CD4-positive, alpha-beta T cell treated with Interleukin-10 for 1 hour (primary cell): ENCODE measurements around the gene SRSF11.

Experiments
- DNase-seq: peaks from one replicate; pipeline ENCODE4 v3.0.0-alpha.2; 2020

The SRSF11 gene

GRCh38 chr1:70222716-70223235 is 1.6 kb downstream of the SRSF11 start:
- DNase-seq = no peak

DNA sequence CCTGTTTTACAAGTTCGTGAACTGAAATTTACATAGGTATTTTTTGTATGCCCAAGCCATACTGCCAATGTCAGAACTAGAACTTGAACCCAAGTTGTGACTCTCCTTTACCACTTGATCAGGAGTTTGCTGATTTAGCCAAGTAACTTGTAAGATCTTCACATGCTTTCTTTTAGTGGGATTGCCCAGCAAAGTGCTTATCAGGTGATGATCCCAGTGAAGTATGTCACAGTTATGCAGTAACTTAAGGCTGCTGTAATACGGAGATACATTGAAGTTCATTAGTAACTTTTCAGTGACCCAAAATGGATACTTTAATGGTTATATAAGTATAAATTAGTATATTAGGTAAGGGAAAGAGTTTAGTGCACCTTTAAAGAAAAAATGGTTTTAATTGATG is 3.8 kb downstream of the SRSF11 start:
- DNase-seq = no peak

DNA sequence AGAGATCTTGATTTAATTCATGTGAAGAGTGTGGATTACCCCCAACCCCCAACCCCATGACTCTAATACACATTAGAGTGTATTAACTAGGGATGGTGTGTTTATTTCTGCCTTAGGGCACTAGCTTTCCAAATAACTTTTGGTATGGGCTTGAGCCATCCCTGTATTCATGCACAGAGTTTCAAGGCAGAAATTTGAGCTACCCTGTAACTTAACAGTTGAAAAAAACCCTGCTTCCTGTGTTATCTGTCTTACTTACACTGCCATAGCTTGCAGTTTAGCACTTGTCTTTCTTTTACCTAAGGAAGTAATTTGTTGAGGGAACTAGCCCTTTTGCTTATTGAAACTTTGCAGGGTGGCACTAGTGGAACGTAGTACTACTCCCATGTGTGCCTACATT is 6.3 kb downstream of the SRSF11 start:
- peak; percentile 11 for DNase-seq

GRCh38 chr1:70228670-70229069 is 7.5 kb downstream of the SRSF11 start:
- no peak for DNase-seq

GRCh38 chr1:70231475-70231874 is 10.3 kb downstream of the SRSF11 start:
- no peak for DNase-seq

- DNase-seq = no peak
Measured at GRCh38 chr1:70234733-70235132, 13.6 kb downstream of the SRSF11 start.

DNA sequence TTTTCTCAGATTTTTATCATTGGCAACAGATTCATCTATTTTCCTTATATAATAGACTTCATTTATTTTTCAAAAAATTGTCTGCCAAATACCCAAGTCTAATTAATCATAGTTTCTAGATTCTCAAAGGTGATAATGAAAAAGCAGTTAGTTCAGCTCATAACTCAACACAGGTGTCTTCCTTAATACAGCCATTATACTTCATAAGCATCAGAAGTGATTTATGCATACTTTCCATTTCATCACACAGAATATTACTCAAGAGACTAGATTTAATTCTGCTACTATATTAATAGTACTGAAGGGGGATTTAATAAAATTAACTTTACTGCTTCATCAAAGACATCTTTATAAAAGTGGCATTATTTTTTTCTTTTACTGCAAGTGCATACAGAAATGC is 18.8 kb downstream of the SRSF11 start:
- DNase-seq = no peak

DNA sequence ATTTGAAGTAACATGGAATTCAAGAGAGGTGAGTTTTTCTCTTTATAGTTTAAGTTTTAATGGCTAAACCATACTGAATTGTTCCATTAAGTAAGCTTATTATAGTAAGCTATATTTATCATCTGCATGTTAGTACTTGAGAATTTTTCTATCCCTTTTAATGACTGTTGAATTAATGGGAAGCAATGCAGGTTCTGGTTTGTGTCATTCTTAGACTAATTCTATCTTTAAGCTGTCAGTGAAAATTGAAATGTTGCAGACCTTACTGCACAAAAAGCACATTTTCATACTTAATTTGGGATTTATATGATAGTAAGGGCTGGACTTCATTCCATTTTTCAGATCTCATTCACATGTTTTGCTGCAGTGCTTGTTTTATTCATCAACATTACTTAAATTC is 25.9 kb downstream of the SRSF11 start:
- DNase-seq = no peak

DNA sequence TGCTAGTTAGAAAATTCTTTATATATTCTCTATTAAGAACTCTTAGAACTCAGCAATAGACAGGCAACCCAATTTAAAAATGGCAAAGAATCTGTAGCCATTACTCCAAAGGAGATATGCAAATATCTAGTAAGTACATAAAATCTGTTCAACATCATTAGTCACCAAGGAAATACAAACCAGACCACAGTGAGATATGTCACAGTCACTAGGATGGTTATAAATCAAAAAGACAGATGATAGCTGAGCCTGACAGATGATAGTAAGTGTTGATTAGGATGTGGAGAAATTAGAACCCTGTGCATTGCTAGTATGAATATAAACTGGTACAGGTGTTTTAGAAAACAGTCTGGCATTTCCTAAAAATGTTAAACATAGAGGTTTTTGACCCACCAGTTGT is 26.6 kb downstream of the SRSF11 start:
- no peak for DNase-seq

DNA sequence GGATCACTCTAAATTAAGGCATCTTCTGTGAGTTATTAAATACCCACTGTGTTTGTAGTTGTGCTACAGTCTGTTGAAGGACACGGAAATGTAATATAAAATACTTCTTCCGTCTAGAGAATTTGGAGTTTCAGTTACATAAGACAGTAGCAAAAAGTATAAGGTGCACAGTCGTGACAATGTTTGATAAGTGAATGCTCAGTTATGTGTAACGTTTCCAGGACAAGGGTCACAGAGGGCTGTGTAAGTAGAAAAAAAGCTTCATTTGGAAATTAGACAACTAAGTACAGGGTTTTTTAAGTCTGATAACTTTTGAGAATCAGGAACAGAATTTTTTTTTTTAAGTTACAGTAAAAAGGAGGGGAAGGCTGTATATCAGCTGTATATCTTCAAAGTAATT is 27.5 kb downstream of the SRSF11 start:
- no peak for DNase-seq

DNA sequence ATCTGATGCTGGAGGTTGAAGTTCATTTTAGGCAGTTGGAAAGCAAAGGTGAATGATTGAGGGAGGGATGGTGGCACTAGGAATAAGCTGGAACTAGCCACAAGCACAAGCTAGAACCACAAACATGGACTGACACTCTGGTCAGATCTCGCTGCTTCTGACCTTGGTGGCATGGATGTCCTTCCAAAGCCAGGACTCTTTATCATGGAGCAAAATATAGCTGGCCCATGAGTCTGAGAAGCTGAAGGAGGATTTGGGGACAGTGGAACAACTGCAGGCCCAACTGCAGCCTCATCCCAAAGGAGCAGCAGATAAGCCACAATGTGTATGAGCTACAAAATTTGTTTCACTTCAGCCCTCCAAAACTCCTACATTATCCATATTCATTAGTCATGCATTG is 35.5 kb downstream of the SRSF11 start:
- DNase-seq = no peak

GRCh38 chr1:70264839-70265238 is 43.7 kb downstream of the SRSF11 start:
- DNase-seq = no peak

DNA sequence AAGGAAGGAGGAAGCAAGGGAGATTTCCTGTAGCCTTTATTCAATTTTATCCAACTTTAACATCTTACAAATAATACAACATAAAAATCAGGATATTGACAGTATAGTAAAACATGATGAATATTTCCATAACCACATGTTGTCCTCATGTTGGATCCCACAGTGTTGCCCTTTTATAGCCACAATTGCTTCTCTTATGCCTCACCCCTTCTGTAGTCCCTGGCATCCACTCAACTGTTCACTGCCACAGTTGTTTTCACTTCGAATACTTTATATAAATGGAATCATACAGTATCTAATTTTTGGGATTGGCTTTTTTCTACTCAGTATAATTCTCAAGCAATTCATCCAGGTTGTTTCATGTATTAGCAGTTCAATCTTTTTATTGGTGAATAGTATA is 44.8 kb downstream of the SRSF11 start:
- no peak for DNase-seq

DNA sequence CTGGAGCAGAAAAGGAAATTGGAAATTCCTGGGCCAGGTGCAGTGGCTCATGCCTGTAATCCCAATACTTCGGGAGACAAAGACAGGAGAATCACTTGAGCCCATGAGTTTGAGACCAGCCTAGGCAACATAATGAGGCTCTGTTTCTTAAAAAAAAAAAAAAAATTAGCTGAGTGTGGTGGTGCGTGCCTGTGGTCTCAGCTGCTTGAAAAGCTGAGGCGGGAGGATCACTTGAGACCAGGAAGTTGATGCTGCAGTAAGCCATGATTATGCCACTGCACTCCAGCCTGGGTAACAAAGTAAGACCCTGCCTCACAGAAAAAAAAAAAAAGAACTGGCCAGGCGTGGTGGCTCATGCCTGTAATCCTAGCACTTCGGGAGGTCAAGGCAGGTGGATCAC is 56.7 kb downstream of the SRSF11 start:
- DNase-seq = no peak

DNA sequence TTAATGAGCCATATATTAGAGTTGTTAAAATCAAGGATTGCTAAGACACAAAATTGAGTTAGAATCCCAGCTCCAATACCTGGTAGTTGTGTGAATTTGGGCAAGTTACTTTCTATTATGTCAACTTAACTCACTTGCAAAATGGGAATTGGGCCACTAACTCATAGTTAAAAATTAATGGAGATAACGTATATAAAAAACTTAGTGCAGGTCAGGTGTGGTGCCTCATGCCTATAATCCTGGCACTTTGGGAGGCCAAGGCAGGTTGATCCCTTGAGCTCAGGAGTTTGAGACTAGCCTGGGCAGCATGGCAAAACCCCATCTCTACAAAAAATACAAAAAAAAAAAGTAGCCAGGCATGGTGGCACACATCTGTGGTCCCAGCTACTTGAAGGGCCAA is 57.5 kb downstream of the SRSF11 start:
- DNase-seq = no peak

- no peak for DNase-seq
Measured at GRCh38 chr1:70284366-70284765, 63.2 kb downstream of the SRSF11 start.

DNA sequence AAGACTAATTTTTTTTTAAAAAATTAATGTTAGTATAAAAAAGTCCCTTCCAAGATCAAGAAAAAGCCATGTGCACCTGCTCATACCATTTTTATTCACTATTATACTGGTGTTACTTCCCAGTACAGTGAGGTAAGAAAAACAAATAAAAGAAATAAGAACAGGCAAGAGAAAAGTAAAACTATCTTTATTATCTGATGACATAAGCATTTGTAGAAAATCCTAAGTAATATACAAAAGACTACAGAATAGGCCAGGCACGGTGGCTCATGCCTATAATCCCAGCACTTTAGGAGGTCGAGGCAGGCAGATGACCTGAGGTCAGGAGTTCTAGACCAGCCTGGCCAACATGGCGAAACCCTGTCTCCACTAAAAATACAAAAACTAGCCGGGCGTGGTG is 65.3 kb downstream of the SRSF11 start:
- no peak for DNase-seq

DNA sequence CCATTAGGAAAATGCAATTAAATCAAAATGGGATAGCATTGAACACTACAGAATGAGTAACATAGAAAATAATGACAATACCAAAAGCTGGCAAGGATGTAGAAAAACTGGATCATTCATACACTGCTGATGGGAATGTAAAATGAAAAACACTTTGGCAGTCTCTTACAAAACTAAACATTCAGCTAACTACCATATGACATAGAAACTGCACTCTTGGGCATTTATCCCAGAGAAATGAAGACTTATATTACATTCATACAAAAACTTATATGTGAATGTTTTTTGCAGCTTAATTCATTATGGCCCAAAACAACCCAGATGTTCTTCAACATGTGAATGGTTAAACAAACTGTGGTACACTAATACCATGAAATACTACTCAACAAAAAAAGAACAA is 67.0 kb downstream of the SRSF11 start:
- DNase-seq = no peak

DNA sequence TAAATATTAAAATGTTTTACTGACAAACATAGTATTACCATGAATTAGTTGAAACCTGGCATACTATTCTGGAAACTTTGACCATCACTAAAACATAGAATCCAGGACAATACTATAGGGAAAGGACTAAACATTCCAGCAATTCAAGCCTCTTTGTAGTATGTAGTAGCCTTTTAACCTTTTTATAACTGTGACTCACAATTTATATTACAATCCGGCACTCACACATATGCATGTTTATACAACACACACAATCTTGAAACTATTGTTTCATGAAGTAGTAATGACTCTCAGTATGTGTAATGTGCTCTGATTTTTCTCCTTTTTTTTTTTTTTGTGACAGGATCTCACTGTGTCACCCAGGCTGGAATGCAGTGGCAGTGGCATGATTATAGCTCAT is 69.0 kb downstream of the SRSF11 start:
- DNase-seq = no peak

DNA sequence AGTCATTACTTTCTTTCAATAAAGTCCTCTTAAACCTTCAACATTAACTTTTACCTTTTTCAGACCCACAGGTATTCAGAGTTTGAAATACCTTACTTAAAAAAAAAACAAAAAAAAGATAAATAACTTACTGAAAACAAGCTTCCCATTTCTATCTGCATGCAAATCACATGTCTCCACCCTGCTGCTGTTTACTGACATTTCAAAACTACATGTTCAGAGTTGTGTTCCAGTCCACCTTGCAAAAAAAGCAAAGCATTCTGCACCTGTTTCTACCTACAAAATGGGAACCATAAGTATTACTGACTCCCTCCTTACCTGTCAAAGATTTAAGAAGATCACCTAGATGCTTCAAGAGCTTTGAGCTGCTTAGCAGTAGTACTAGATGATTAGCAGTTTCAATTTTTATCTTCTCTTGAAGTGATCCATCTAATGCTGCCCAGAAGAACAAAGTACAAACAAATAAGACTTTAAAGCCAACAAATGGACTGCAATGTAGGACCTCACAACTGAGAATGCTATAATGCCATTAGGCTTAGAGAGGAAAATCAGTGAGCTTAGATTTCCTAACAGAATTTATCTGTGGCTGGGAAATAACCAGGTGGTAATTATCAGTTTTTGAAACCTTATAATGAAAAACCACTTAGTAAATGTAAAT is 72.1 kb downstream of the SRSF11 start:
- DNase-seq = no peak

GRCh38 chr1:70295749-70296148 is 74.6 kb downstream of the SRSF11 start:
- no peak for DNase-seq

DNA sequence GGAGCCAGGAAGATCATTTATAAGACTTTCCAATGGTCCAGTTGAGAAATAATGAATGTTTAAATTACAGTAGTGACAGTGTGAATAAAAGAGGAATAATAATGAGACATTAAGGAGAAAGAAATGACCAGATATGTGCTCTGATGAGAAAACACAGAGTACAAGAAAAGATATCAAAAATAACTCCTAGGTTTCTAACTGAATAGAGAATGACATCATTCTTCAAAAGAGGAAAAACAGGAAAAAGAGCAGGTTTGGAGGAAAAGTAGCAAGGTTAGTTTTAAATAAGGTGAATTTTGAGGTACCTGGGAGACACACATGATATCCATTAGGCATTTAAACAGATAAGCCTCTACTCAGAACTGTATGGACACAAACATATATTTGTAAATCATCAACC is 78.3 kb downstream of the SRSF11 start:
- no peak for DNase-seq
